NT2/D1 (cell line): ENCODE results near the gene TLX2.

ENCODE experiments used
- SUZ12 ChIP-seq: IDR thresholded peaks from 2 replicates; pipeline ENCODE4 v1.6.1; 2011; ENCODE audit not compliant: insufficient read length, insufficient read depth; ENCODE audit errors: extremely low read depth
- YY1 ChIP-seq: IDR thresholded peaks from 2 replicates; pipeline ENCODE4 v1.6.1; 2011; ENCODE audit not compliant: insufficient read length, insufficient read depth
- ZNF274 ChIP-seq: IDR thresholded peaks from 2 replicates; pipeline ENCODE4 v1.6.1; 2011; ENCODE audit warnings: mild to moderate bottlenecking, low read depth, low read length

DNA sequence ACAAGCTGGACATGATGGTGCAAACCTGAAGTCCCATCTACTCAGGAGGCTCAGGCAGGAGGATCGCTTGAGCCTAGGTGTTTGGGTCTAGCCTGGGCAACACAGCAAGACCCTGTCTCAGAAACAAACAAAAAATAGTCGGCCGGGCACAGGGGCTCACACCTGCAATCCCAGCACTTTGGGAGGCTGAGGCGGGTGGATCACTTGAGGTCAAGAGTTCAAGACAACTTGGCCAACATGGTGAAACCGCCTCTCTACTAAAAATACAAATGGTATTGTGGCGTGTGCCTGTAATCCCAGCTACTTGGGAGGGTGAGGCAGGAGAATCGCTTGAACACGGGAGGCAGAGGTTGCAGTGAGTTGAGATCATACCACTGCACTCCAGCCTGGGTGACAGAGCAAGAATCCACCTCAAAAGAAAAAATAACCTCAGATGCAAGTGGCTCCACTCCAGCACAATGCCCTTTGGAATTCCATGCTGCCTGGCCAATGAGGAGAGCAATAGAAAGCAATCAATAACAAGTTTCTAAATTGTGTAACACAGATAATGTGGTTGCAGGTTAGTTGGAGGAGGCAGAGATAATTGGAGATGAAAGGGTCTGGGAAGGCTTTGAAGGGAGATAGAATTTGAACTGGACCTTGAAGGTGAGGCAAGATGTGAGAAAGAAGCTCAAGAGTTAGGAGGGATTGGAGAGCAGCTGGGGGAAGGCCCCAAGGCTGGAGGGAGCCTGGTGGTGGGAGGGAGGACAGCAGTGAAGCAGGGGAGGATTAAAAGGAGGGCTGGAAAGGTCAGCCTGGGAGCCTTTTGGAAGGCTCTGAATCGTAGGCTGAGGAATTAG, 25.4 kb upstream of the TLX2 start:
- TF ChIP-seq ZNF274 (no peak), YY1 (no peak), SUZ12 (no peak)
